ENCODE results near the gene TLE5.
"Not testable (repeated sequence)": the region's sequence is repeated elsewhere in the genome, so short reads cannot be mapped to it uniquely, and the experiment has no call there.

Gene TLE5

GRCh38 chr19:3041761-3042620 is 20.3 kb downstream of the TLE5 start:
- DNase-seq = peak; percentile 79

DNA sequence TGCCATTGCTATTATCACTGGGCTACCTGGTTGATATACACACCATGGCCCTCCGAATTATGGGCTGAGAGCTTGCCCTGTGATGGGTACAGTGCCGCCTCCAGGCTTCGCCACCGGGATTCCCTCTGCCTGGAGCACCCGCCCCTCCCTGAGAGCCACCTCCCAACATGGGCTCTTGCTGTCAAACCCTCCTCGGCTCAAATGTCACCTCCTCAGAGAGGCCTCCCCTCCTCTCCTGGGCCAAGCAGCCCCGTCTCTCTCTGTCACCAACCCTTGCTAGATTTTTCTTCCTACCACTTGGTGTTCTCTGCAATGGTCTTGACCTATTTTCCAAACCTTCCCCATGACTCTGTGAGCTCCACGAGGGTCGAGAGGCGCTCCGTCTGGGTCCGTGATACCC is 21.0 kb downstream of the TLE5 start:
- no peak for DNase-seq

- peak; percentile 34 for DNase-seq
Measured at GRCh38 chr19:3039641-3040077, 22.6 kb downstream of the TLE5 start.

- DNase-seq = no peak
Measured at GRCh38 chr19:3039125-3039524, 23.2 kb downstream of the TLE5 start.

DNA sequence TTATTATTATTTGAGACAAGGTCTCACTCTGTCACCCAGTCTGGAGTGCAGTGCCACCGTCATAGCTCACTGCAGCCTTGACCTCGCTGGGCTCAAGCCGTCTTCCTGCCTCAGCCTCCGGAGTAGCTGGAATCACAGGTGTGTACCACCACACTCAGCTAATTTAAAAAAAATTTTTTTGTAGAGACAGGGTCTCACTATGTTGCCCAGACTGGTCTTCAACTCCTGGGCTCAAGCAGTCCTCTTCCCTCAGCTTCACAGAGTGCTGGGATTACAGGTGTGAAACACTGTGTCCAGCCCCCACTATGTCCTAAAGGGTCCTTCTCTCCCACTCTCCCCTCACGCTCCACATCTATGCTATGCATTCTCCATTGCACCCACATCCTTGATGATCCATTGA is 24.1 kb downstream of the TLE5 start:
- DNase-seq = no peak

DNA sequence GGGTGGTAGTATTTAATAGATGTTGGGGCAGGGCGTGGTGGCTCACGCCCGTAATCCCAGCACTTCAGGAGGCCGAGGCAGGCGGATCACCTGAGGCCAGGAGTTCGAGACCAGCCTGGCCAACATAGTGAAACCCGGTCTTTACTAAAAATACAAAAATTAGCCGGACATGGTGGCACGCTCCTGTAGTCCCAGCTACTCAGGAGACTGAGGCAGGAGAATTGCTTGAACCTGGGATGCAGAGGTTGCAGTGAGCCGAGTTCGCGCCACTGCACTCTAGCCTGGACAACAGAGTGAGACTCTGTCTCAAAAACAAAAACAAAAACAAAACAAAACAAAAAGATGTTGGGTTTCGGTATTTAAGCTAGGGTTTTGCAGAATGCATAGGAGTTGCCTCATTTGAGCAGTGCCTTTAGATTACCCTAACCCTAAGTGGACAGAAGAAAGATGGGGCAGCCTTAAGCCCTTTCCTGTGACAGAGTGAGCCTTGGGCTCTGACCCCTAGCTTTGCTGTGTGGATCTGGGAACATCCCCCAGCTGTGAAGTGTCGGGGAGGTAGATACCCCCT is 25.2 kb downstream of the TLE5 start:
- DNase-seq = not testable (repeated sequence)

DNA sequence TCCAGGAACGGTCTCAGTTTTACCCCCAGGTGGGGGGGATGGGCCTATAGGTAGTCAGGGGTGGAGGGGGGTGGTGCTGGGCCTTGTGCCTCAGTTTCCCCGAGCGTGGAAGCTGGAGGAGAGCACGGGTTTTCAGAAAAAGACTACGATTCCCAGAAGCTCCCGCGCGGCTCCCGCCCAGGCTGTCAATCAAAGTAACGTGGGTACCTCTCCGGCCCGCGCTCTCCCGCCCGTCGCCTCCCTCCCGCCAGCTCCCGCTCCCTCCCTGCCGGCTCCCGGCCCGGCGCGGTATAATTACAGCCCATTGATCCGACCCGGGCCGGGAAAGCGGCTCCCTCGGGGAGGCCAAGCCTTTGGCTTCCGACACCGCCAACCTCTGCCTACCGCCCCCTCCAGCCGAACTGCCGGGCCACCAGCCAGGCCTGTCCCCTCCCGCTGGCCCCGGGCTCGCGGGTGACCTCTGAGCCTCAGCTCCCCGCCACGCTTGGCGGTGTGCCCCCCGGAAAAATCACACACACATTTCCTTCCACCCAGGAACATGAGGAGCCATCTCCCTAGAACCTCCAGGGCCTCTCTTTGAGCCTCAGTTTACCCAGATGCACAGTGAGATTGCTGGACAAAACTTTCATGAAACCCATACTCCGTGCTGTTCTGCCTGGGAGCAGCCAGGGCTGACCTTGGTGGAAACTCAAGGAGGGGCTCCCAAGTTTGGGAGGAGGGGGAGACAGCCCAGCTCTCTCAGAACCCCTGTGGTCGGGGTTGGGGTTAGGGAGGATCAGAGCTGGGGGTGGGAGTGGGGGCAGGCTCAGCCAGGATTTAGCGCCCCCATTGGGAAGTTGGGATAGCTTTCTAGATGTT is 25.9 kb downstream of the TLE5 start:
- DNase-seq = peak; percentile 97

DNA sequence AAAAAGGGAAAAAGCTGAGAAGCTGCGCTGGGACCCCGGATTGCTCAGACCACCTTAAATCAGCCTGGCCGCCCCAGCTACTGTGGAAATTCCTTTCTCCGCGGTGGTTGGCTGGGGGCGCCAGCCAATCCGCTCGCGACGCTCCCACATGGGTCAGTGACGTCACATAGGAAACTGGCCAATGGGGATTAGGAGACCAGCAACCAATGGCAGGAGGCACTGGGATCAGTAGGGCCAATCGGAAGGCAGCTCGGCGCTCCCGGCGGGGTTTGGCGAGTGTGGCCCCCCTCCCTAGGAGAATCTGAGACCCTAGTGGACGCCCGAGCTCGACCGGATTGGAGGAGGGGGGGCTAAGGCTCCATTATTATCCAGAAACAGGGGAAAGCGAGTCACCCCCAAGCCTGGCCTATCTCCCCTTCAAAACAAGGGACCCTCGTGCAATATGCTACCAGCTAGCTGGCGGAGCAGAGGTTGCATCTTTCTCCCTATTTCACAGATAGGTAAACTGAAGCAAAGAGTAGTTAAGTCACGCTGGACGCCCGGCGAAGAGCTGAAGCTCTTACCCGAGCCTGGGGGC is 26.7 kb downstream of the TLE5 start:
- peak; percentile 100 for DNase-seq

- peak; percentile 76 for DNase-seq
Measured at GRCh38 chr19:3034656-3035541, 27.4 kb downstream of the TLE5 start.

DNA sequence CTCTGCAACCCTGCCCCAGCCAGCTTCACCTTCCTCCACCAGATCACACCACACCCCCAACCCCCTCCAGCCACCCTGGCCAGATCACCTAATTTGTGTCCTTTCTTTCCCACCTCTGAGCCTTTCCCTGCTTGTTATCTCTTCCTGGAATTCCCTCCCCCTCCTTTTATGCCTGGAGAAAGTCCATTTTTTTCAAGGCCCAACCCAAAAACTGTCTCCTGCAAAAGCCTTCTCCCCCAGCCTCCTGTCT is 28.0 kb downstream of the TLE5 start:
- no peak for DNase-seq

- peak; percentile 35 for DNase-seq
Measured at GRCh38 chr19:3033595-3034405, 28.5 kb downstream of the TLE5 start.

- DNase-seq = no peak
Measured at GRCh38 chr19:3031607-3031867, 30.8 kb downstream of the TLE5 start.

DNA sequence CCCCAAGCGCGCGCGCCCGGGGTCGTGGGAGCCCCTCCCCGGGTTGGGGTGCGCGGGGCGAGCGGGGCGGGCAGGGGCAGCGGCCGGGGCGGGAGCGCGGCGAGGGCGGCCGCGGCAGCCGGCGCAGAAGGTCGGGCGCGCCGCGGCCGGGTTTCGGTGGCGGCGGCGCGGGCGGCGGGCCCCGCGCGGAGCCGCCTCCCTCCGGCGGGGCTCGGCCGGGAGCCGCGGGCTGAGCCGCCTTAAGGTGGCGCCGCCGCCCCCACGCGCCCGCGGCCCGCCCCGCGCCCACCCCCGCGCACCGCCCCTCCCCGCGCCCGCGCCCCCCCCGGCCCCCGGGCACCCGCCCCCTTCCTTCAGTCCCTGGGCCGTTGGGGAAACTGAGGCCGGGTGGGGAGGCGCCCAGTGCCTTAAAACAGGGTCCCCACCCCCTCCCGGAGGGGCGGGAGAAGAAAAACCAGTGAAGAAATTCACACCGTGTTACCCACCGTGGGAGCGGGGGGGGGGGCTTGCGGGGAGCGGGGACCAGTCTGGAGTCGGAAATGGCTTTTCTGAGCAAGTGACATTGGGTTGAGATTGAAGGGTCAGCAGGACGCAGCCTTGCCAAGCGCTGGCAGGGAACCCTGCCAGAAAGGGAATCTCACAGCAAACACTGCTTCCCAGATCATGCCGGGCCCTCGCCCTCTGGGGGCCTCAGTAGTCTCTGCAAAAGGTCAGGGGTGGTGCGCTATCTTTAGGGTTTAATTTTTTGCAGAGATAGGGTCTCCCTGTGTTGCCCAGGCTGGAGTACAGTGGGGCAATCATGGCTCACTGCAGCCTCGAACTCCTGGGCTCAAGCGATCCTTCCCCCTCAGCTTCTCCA is 33.0 kb downstream of the TLE5 start, which contains the start of gene TLE2:
TLE2 (minus strand) TSS at position 216 of the 859 bp plus-strand sequence. CDS start 376 bp downstream, outside the sequence.
- no peak for DNase-seq

GRCh38 chr19:3028305-3029064 is 33.8 kb downstream of the TLE5 start:
- DNase-seq = no peak

DNA sequence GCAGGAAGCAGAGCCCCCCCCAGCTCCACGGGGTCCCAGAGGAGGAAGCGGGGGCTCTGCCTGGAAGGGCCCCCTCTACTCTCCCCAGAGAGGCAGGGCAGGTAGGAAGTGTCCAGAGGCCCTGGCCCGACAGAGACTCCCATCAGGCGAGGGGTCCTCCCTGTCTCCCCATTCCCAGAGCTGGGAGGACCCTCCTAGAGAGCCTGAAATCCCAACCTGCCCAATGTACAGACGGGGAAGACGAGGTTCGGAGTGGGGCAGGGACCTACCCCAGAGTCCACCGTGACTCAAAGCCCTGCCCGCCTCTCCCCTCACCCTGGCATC is 34.4 kb downstream of the TLE5 start:
- DNase-seq = no peak

DNA sequence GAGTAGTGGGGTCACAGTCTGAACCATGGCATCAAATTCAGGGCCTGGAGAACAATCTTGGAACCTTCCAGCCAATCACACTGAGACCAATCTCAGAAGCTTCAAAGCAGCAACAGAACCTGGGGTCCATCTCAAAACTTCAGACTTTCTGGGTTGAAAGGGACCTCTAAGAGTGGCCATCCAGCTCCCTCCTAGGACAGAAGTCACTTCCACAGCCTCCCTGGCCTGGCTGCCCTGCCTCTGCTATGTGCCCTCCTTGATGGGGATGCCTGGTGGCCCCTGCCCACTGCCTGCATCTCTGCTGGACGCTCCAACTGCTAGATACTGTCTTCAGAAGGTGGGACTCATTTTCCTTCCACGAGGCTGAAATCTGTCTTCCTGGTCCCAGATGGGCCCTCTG is 35.0 kb downstream of the TLE5 start:
- DNase-seq = no peak

DNA sequence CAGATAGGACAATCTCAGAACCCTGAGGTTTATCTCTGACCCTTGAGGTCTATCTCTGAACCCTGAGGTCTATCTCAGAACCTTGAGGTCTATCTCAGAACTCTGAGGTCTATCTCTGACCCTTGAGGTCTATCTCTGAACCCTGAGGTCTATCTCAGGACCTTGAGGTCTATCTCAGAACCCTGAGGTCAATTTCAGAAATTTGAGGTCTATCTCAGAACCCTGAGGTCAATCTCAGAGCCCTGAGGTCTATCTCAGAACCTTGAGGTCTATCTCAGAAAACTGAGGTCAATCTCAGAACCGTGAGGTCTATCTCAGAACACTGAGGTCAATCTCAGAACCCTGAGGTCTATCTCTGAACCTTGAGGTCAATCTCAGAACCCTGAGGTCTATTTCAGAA is 35.5 kb downstream of the TLE5 start:
- DNase-seq = no peak

- no peak for DNase-seq
Measured at GRCh38 chr19:3025549-3025886, 36.8 kb downstream of the TLE5 start.

GRCh38 chr19:3024870-3025548 is 37.3 kb downstream of the TLE5 start:
- DNase-seq = no peak

- DNase-seq = no peak
Measured at GRCh38 chr19:3024509-3024869, 37.8 kb downstream of the TLE5 start.

Measured in left hindlimb (tissue), 1 donor.